ENCODE measurements around the gene PTPRR. TPM values are rescaled to one million over a fixed set of nuclear protein-coding genes. Genes with fewer than 3 reads are reported as not detected.

PTPRR gene
- total RNA-seq, 1 donor from 2014 or later: under 0.01 TPM

- Histone ChIP-seq H3K36me3 (ENCODE audit: control insufficient read depth, insufficient read depth, low read length) (no peaks in the 10 kb centered on the region), H3K4me3 (ENCODE audit: low read depth, low read length) (no peak overlapping the region), H3K27me3 (ENCODE audit: control insufficient read depth, insufficient read depth, low read length) (peaks cover 2% of the 10 kb centered on the region)
- DNase-seq (ENCODE audit: low read depth) (no peak), FAIRE-seq (no peak)
- TF ChIP-seq CTCF (IDR thresholded peaks at IDR 0.05; ENCODE audit: insufficient read depth, low read length, severe bottlenecking): no peak
Measured at GRCh38 chr12:70962226-70962794, 41.8 kb upstream of the PTPRR start.

- DNase-seq (ENCODE audit: low read depth) (peak; percentile 40), FAIRE-seq (no peak)
- H3K36me3 ChIP-seq (ENCODE audit: control insufficient read depth, insufficient read depth, low read length): no peaks in the 10 kb centered on the region
- no peak overlapping the region for H3K4me3 ChIP-seq (ENCODE audit: low read depth, low read length)
- no peak for TF ChIP-seq CTCF (IDR thresholded peaks at IDR 0.05; ENCODE audit: insufficient read depth, low read length, severe bottlenecking)
- peaks cover 2% of the 10 kb centered on the region for H3K27me3 ChIP-seq (ENCODE audit: control insufficient read depth, insufficient read depth, low read length)
Measured at GRCh38 chr12:70960484-70960883, 39.9 kb upstream of the PTPRR start.

GRCh38 chr12:70955415-70955814 lies 34.9 kb upstream of the PTPRR start:
- Histone ChIP-seq H3K36me3 (ENCODE audit: control insufficient read depth, insufficient read depth, low read length) (no peaks in the 10 kb centered on the region), H3K27me3 (ENCODE audit: control insufficient read depth, insufficient read depth, low read length) (no peaks in the 10 kb centered on the region), H3K4me3 (ENCODE audit: low read depth, low read length) (no peak overlapping the region)
- TF ChIP-seq CTCF (IDR thresholded peaks at IDR 0.05; ENCODE audit: insufficient read depth, low read length, severe bottlenecking): no peak
- no peak for FAIRE-seq
- DNase-seq (ENCODE audit: low read depth): no peak

- no peak for TF ChIP-seq CTCF (IDR thresholded peaks at IDR 0.05; ENCODE audit: insufficient read depth, low read length, severe bottlenecking)
- Histone ChIP-seq H3K36me3 (ENCODE audit: control insufficient read depth, insufficient read depth, low read length) (no peaks in the 10 kb centered on the region), H3K27me3 (ENCODE audit: control insufficient read depth, insufficient read depth, low read length) (no peaks in the 10 kb centered on the region), H3K4me3 (ENCODE audit: low read depth, low read length) (no peak overlapping the region)
- no peak for DNase-seq (ENCODE audit: low read depth)
- FAIRE-seq: no peak
Measured at GRCh38 chr12:70950451-70950850, 29.9 kb upstream of the PTPRR start.

- FAIRE-seq (no peak), DNase-seq (ENCODE audit: low read depth) (no peak)
- H3K4me3 ChIP-seq (ENCODE audit: low read depth, low read length): no peak overlapping the region
- no peak for TF ChIP-seq CTCF (IDR thresholded peaks at IDR 0.05; ENCODE audit: insufficient read depth, low read length, severe bottlenecking)
- H3K27me3 ChIP-seq (ENCODE audit: control insufficient read depth, insufficient read depth, low read length): no peaks in the 10 kb centered on the region
- H3K36me3 ChIP-seq (ENCODE audit: control insufficient read depth, insufficient read depth, low read length): no peaks in the 10 kb centered on the region
Measured at GRCh38 chr12:70948976-70949336, 28.4 kb upstream of the PTPRR start.
